CD4-positive, alpha-beta T cell (primary cell): Measurements from ENCODE around the gene SOWAHA. TPM values are rescaled to one million over a fixed set of nuclear protein-coding genes. Genes with fewer than 3 reads are reported as not detected.

Experiments
- ATAC-seq: fragments of 200-7000 bp; cut with Tn5 transposase; one replicate; pipeline ENCODE4 v1.10.0; 2022; ENCODE audit warnings: mild to moderate bottlenecking; ENCODE audit not compliant: poor library complexity
- CTCF ChIA-PET: fragments of 350-600 bp; sonication (Branson Sonifier 250); formaldehyde crosslinking; loops from one replicate; lab custom pipeline; 2021; ENCODE audit warnings: antibody characterized with exemption, inconsistent platforms; lab: Charles Lee
- POLR2A ChIA-PET: fragments of 350-600 bp; sonication (Branson Sonifier 250); formaldehyde crosslinking; loops from one replicate; lab custom pipeline; 2021; ENCODE audit warnings: antibody characterized with exemption, inconsistent platforms; lab: Charles Lee
- DNase-seq, 14 experiments: peaks; one replicate each; pipeline ENCODE4 v3.0.0-alpha.2; 2013 to 2020; ENCODE audit warnings: mixed read lengths in 2 of 14
- H3K27ac ChIP-seq, 2 donors: one replicate each; pipeline versions ENCODE4 v1.5.1 to v1.7.0; 2013; ENCODE audit warnings: low read length in 2 of 2, low read depth in 1 of 2, mild to moderate bottlenecking in 1 of 2
- H3K27me3 ChIP-seq, 2 experiments: 1 replicate in 1 of 2; 2 replicates in 1 of 2; pipeline versions ENCODE4 v1.6.1 to v1.7.0; 2013; ENCODE audit warnings: low read length in 2 of 2, control low read depth in 1 of 2, mild to moderate bottlenecking in 1 of 2, moderate library complexity in 1 of 2; ENCODE audit not compliant: insufficient read depth in 2 of 2, control insufficient read depth in 1 of 2
- H3K36me3 ChIP-seq: one replicate; pipeline ENCODE4 v1.6.1; 2013; ENCODE audit warnings: low read length, control low read depth; ENCODE audit not compliant: insufficient read depth
- H3K4me1 ChIP-seq: one replicate; pipeline ENCODE4 v1.6.1; 2013; ENCODE audit warnings: low read length, control low read depth; ENCODE audit not compliant: insufficient read depth
- H3K4me3 ChIP-seq: one replicate; pipeline ENCODE4 v1.5.1; 2013; ENCODE audit warnings: mild to moderate bottlenecking, low read length, moderate library complexity
- H3K9me3 ChIP-seq, 2 experiments: 1 replicate in 1 of 2; 2 replicates in 1 of 2; pipeline versions ENCODE4 v1.6.1 to v1.7.0; 2013; ENCODE audit warnings: low read length in 2 of 2, mild to moderate bottlenecking in 2 of 2, control low read depth in 1 of 2, moderate library complexity in 1 of 2; ENCODE audit not compliant: control insufficient read depth in 1 of 2, insufficient read depth in 1 of 2
- H3K27ac Mint-ChIP-seq: one replicate; pipeline ENCODE4 v1.8.0; 2020; ENCODE audit warnings: mixed read lengths
- H3K27me3 Mint-ChIP-seq: one replicate; pipeline ENCODE4 v1.8.0; 2021; ENCODE audit warnings: mixed read lengths
- H3K36me3 Mint-ChIP-seq: one replicate; pipeline ENCODE4 v1.8.0; 2021; ENCODE audit warnings: low read depth, mixed read lengths
- H3K4me1 Mint-ChIP-seq: one replicate; pipeline ENCODE4 v1.8.0; 2021; ENCODE audit warnings: low read depth, mixed read lengths
- H3K4me3 Mint-ChIP-seq: one replicate; pipeline ENCODE4 v1.8.0; 2020; ENCODE audit warnings: mild to moderate bottlenecking, mixed read lengths
- H3K9me3 Mint-ChIP-seq: one replicate; pipeline ENCODE4 v1.8.0; 2020; ENCODE audit warnings: mixed read lengths
- CTCF ChIP-seq: fragments of 200-600 bp; IDR thresholded peaks from one replicate; pipeline ENCODE4 v1.8.0; 2022; ENCODE audit warnings: antibody characterized with exemption, mild to moderate bottlenecking
- intact Hi-C, 2 experiments: fragments of 100-400 bp; cut with DNase I in 1 of 2; cut with micrococcal nuclease in 1 of 2; formaldehyde crosslinking; loops; one replicate each; pipeline versions ENCODE4 v1.15.1 to v1.9.0; 2023 to 2025; cut with DNase I, micrococcal nuclease
- total RNA-seq, 174 experiments: library from RNA in 2 of 174; stranded (reverse) in 2 of 174; gene quantifications; one replicate each; pipeline ENCODE4 v1.2.3 and lab custom pipeline; 2021 to 2026

Gene SOWAHA
- total RNA-seq, 2 experiments from 2014 or later, result not detected

GRCh38 chr5:132771503-132771998, 41.6 kb upstream of the SOWAHA start:
- ChIA-PET POLR2A (no interaction called here), CTCF (no interaction called here)
- no peaks in the 10 kb centered on the region for H3K9me3 ChIP-seq
- H3K4me1 Mint-ChIP-seq, result peaks cover 5% of the 10 kb centered on the region
- H3K27ac ChIP-seq, result no peak overlapping the region
- no peaks in the 10 kb centered on the region for H3K27me3 ChIP-seq
- ATAC-seq (no peak), DNase-seq (no peak)
- no peak overlapping the region for H3K4me3 ChIP-seq
- peaks cover 11% of the 10 kb centered on the region for H3K4me1 ChIP-seq
- H3K27me3 Mint-ChIP-seq, result peaks cover 6% of the 10 kb centered on the region
- no peaks in the 10 kb centered on the region for H3K36me3 Mint-ChIP-seq
- no peak overlapping the region for H3K27ac Mint-ChIP-seq
- intact Hi-C loops, result no loop called here
- H3K9me3 Mint-ChIP-seq, result no peaks in the 10 kb centered on the region
- no peaks in the 10 kb centered on the region for H3K36me3 ChIP-seq
- TF ChIP-seq CTCF, result no peak
- no peak overlapping the region for H3K4me3 Mint-ChIP-seq

- no peak overlapping the region for H3K4me3 Mint-ChIP-seq
- DNase-seq, result no peak
- H3K27ac Mint-ChIP-seq, result no peak overlapping the region
- Histone ChIP-seq H3K4me1 (peaks cover 15% of the 10 kb centered on the region), H3K36me3 (no peaks in the 10 kb centered on the region), H3K9me3 (no peaks in the 10 kb centered on the region), H3K27ac (no peak overlapping the region), H3K4me3 (no peak overlapping the region), H3K27me3 (peaks cover 0 to 2% of the 10 kb centered on the region in 2 experiments)
- TF ChIP-seq CTCF, result no peak
- ChIA-PET CTCF (interaction anchor here (0.6 kb wide), 1 partner anchor 25 kb away, joined by 3 read pairs; no protein-coding TSS in a partner anchor), POLR2A (interaction anchor here (0.8 kb wide), 1 partner anchor 282 kb away, joined by 3 read pairs; no protein-coding TSS in a partner anchor)
- peaks cover 5% of the 10 kb centered on the region for H3K4me1 Mint-ChIP-seq
- intact Hi-C loops, result no loop called here
- no peaks in the 10 kb centered on the region for H3K36me3 Mint-ChIP-seq
- no peaks in the 10 kb centered on the region for H3K9me3 Mint-ChIP-seq
- H3K27me3 Mint-ChIP-seq, result peaks cover 6% of the 10 kb centered on the region
- ATAC-seq, result no peak
These were observed 40.6 kb upstream of the SOWAHA start for GRCh38 chr5:132772291-132773070.

GRCh38 chr5:132773114-132773513, 40.0 kb upstream of the SOWAHA start:
- Mint-ChIP-seq H3K36me3 (no peaks in the 10 kb centered on the region), H3K27me3 (peaks cover 11% of the 10 kb centered on the region), H3K9me3 (no peaks in the 10 kb centered on the region), H3K4me3 (no peak overlapping the region), H3K4me1 (peaks cover 10% of the 10 kb centered on the region), H3K27ac (no peak overlapping the region)
- no peak for ATAC-seq
- Histone ChIP-seq H3K36me3 (no peaks in the 10 kb centered on the region), H3K4me3 (no peak overlapping the region), H3K27me3 (peaks cover 3 to 6% of the 10 kb centered on the region in 2 experiments), H3K4me1 (peaks cover 21% of the 10 kb centered on the region), H3K27ac (no peak overlapping the region), H3K9me3 (no peaks in the 10 kb centered on the region)
- POLR2A ChIA-PET, result interaction anchor here (0.8 kb wide), 1 partner anchor 283 kb away, joined by 3 read pairs; no protein-coding TSS in a partner anchor
- intact Hi-C loops, result no loop called here
- no peak for TF ChIP-seq CTCF
- no peak for DNase-seq
- CTCF ChIA-PET, result interaction anchor here (0.6 kb wide), 1 partner anchor 24 kb away, joined by 3 read pairs; no protein-coding TSS in a partner anchor
